HL-60 (cell line): ENCODE measurements around the gene MASP1.

Source experiments
- DNase-seq, 2 experiments: peaks; one replicate each; pipeline ENCODE4 v3.0.0-alpha.2; 2010 to 2020; ENCODE audit warnings: low read depth in 1 of 2, low spot score in 1 of 2
- H3K27ac ChIP-seq: fragments of 250-450 bp; sonication (Bioruptor Pico); replicated peaks from 2 replicates; pipeline ENCODE4 v1.5.1; 2020; ENCODE audit warnings: mild to moderate bottlenecking, moderate library complexity
- H3K27me3 ChIP-seq: fragments of 250-450 bp; sonication (Bioruptor Pico); 2 replicates; pipeline ENCODE4 v1.5.1; 2021; ENCODE audit warnings: mild to moderate bottlenecking, moderate library complexity; ENCODE audit not compliant: insufficient read depth, poor library complexity, severe bottlenecking
- H3K4me3 ChIP-seq: replicated peaks from 2 replicates; pipeline ENCODE4 v1.5.1; 2011; ENCODE audit warnings: mild to moderate bottlenecking, control low read depth, low read length; ENCODE audit not compliant: insufficient read depth
- GABPA ChIP-seq: IDR thresholded peaks from 2 replicates; pipeline ENCODE4 v1.6.1; 2012; ENCODE audit warnings: low read depth
- POLR2AphosphoS5 ChIP-seq: IDR thresholded peaks from 2 replicates; pipeline ENCODE4 v1.6.1; 2012; ENCODE audit warnings: low read depth
- SPI1 ChIP-seq: IDR thresholded peaks from 2 replicates; pipeline ENCODE4 v1.6.1; 2012; ENCODE audit warnings: low read depth, mild to moderate bottlenecking, borderline replicate concordance
- TF ChIP-seq, protein P1 (sequence below): IDR thresholded peaks from 2 replicates; pipeline ENCODE4 v1.6.1; 2012; ENCODE audit warnings: low read depth; ENCODE audit not compliant: insufficient replicate concordance
- TF ChIP-seq, protein P2 (sequence below): IDR thresholded peaks from one replicate; pipeline ENCODE4 v1.5.1; 2011; ENCODE audit warnings: low read length, control low read depth, inconsistent platforms; ENCODE audit not compliant: insufficient read depth

Gene MASP1

GRCh38 chr3:187286467-187287059 is 5.0 kb downstream of the MASP1 start:
- no peak overlapping the region for H3K4me3 ChIP-seq
- DNase-seq = no peak
- no peak overlapping the region for H3K27ac ChIP-seq
- H3K27me3 ChIP-seq = peaks cover 7% of the 10 kb centered on the region
- TF ChIP-seq, protein P1, sequence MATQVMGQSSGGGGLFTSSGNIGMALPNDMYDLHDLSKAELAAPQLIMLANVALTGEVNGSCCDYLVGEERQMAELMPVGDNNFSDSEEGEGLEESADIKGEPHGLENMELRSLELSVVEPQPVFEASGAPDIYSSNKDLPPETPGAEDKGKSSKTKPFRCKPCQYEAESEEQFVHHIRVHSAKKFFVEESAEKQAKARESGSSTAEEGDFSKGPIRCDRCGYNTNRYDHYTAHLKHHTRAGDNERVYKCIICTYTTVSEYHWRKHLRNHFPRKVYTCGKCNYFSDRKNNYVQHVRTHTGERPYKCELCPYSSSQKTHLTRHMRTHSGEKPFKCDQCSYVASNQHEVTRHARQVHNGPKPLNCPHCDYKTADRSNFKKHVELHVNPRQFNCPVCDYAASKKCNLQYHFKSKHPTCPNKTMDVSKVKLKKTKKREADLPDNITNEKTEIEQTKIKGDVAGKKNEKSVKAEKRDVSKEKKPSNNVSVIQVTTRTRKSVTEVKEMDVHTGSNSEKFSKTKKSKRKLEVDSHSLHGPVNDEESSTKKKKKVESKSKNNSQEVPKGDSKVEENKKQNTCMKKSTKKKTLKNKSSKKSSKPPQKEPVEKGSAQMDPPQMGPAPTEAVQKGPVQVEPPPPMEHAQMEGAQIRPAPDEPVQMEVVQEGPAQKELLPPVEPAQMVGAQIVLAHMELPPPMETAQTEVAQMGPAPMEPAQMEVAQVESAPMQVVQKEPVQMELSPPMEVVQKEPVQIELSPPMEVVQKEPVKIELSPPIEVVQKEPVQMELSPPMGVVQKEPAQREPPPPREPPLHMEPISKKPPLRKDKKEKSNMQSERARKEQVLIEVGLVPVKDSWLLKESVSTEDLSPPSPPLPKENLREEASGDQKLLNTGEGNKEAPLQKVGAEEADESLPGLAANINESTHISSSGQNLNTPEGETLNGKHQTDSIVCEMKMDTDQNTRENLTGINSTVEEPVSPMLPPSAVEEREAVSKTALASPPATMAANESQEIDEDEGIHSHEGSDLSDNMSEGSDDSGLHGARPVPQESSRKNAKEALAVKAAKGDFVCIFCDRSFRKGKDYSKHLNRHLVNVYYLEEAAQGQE = no peak
- TF ChIP-seq SPI1 = no peak
- TF ChIP-seq, protein P2, sequence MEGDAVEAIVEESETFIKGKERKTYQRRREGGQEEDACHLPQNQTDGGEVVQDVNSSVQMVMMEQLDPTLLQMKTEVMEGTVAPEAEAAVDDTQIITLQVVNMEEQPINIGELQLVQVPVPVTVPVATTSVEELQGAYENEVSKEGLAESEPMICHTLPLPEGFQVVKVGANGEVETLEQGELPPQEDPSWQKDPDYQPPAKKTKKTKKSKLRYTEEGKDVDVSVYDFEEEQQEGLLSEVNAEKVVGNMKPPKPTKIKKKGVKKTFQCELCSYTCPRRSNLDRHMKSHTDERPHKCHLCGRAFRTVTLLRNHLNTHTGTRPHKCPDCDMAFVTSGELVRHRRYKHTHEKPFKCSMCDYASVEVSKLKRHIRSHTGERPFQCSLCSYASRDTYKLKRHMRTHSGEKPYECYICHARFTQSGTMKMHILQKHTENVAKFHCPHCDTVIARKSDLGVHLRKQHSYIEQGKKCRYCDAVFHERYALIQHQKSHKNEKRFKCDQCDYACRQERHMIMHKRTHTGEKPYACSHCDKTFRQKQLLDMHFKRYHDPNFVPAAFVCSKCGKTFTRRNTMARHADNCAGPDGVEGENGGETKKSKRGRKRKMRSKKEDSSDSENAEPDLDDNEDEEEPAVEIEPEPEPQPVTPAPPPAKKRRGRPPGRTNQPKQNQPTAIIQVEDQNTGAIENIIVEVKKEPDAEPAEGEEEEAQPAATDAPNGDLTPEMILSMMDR = no peak
- TF ChIP-seq GABPA = no peak
- no peak for TF ChIP-seq POLR2AphosphoS5

- no peak overlapping the region for H3K27ac ChIP-seq
- DNase-seq = no peak
Measured at GRCh38 chr3:187281191-187281714, 10.3 kb downstream of the MASP1 start.

DNA sequence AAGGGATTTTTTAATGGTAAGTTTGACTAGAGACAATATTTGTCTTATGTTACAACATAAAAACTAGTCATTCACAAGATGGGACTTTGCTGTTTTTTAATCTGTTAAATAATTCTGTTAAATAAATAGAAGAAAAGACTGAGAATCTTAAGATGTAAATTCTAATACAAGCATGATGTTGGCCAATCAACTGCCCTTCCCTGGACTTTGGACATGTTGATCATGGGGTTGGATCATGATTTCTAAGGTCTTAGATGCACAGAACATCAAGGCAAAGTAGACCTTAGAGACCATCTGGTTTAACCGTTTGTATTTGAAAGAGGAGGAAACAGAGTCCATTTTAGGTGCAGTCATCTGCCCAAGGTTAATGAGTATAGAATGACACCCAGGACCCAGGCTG is 10.9 kb downstream of the MASP1 start:
- Histone ChIP-seq H3K27ac (no peak overlapping the region), H3K4me3 (no peak overlapping the region), H3K27me3 (no peaks in the 10 kb centered on the region)
- TF ChIP-seq, protein P2 = no peak
- TF ChIP-seq POLR2AphosphoS5 = no peak
- TF ChIP-seq SPI1 = no peak
- TF ChIP-seq GABPA = no peak
- TF ChIP-seq, protein P1 = no peak
- no peak for DNase-seq

More at GRCh38 chr3:187281191-187281714, 10.3 kb downstream of the MASP1 start:
- TF ChIP-seq SPI1 (no peak), GABPA (no peak), POLR2AphosphoS5 (no peak)
- TF ChIP-seq, protein P1 = no peak
- TF ChIP-seq, protein P2 = no peak
- Histone ChIP-seq H3K4me3 (no peak overlapping the region), H3K27me3 (no peaks in the 10 kb centered on the region)
